Neural progenitor cell (in vitro differentiated cells): ENCODE results near the gene IRF6. TPM values are rescaled to one million over a fixed set of nuclear protein-coding genes. Genes with fewer than 3 reads are reported as not detected.

ENCODE experiments used
- DNase-seq: peaks from one replicate; pipeline ENCODE4 v3.0.0-alpha.2; 2016; ENCODE audit warnings: low spot score
- H2AFZ ChIP-seq: fragments of 200-600 bp; sonication (generic); replicated peaks from 2 replicates; pipeline ENCODE4 v1.6.1; 2016; ENCODE audit warnings: antibody characterized with exemption
- H3F3A ChIP-seq: fragments of 200-600 bp; sonication (generic); 2 replicates; pipeline ENCODE4 v1.6.1; 2016; ENCODE audit warnings: antibody characterized with exemption, low read depth
- H3K27ac ChIP-seq: fragments of 200-600 bp; sonication (generic); 2 replicates; pipeline ENCODE4 v1.5.1; 2016; ENCODE audit warnings: mild to moderate bottlenecking
- H3K27me3 ChIP-seq: fragments of 200-600 bp; sonication (generic); 2 replicates; pipeline ENCODE4 v1.6.1; 2016; ENCODE audit warnings: mild to moderate bottlenecking, moderate library complexity
- H3K36me3 ChIP-seq: fragments of 200-600 bp; sonication (generic); 2 replicates; pipeline ENCODE4 v1.5.1; 2016
- H3K4me1 ChIP-seq: fragments of 200-600 bp; sonication (generic); 2 replicates; pipeline ENCODE4 v1.6.1; 2016; ENCODE audit warnings: mixed run types
- H3K4me2 ChIP-seq: fragments of 200-600 bp; sonication (generic); 2 replicates; pipeline ENCODE4 v1.6.1; 2016
- H3K4me3 ChIP-seq: fragments of 200-600 bp; sonication (generic); 2 replicates; pipeline ENCODE4 v1.5.1; 2016
- H3K79me2 ChIP-seq: fragments of 200-600 bp; sonication (generic); 2 replicates; pipeline ENCODE4 v1.6.1; 2016; ENCODE audit warnings: low read depth
- H3K9ac ChIP-seq: fragments of 200-600 bp; sonication (generic); 2 replicates; pipeline ENCODE4 v1.6.1; 2016
- H3K9me3 ChIP-seq: fragments of 200-600 bp; sonication (generic); 2 replicates; pipeline ENCODE4 v1.5.1; 2016; ENCODE audit warnings: low read depth
- H4K20me1 ChIP-seq: fragments of 200-600 bp; sonication (generic); 2 replicates; pipeline ENCODE4 v1.6.1; 2016; ENCODE audit warnings: low read depth
- H3K27ac Mint-ChIP-seq: 3 replicates; pipeline ENCODE4 v1.8.0; 2021; ENCODE audit warnings: mixed read lengths
- H3K27me3 Mint-ChIP-seq: 2 replicates; pipeline ENCODE4 v1.8.0; 2022; ENCODE audit warnings: low read depth, mild to moderate bottlenecking, inconsistent platforms, moderate library complexity, mixed read lengths; ENCODE audit not compliant: insufficient read depth
- H3K36me3 Mint-ChIP-seq: 3 replicates; pipeline ENCODE4 v1.8.0; 2021; ENCODE audit warnings: mixed read lengths
- H3K4me1 Mint-ChIP-seq: 3 replicates; pipeline ENCODE4 v1.8.0; 2021; ENCODE audit warnings: mixed read lengths
- H3K4me3 Mint-ChIP-seq: 3 replicates; pipeline ENCODE4 v1.8.0; 2021; ENCODE audit warnings: mild to moderate bottlenecking, moderate library complexity, mixed read lengths
- H3K9me3 Mint-ChIP-seq: 3 replicates; pipeline ENCODE4 v1.8.0; 2020; ENCODE audit warnings: mixed read lengths
- CTCF ChIP-seq: fragments of 200-600 bp; sonication (generic); IDR thresholded peaks from 2 replicates; pipeline ENCODE4 v1.5.1; 2017; ENCODE audit warnings: antibody characterized with exemption, mild to moderate bottlenecking
- EZH2 ChIP-seq: fragments of 200-600 bp; sonication (generic); IDR thresholded peaks from 2 replicates; pipeline ENCODE4 v1.6.1; 2017; ENCODE audit warnings: antibody characterized with exemption, mild to moderate bottlenecking, moderate library complexity
- EZH2phosphoT487 ChIP-seq: fragments of 200-600 bp; sonication (generic); IDR thresholded peaks from 2 replicates; pipeline ENCODE4 v1.6.1; 2017; ENCODE audit warnings: antibody characterized with exemption
- total RNA-seq: library from RNA; depleted of rRNA; stranded (reverse); fragments of >200 nt; gene quantifications from 2 replicates; pipeline ENCODE4 v1.2.3, GENCODE V29; 2015; ENCODE audit warnings: low replicate concordance

IRF6 gene
- total RNA-seq, 1 donor from 2014 or later, result 3.3 TPM

- H3K36me3 Mint-ChIP-seq, result peaks cover 17% of the 10 kb centered on the region
- Histone ChIP-seq H4K20me1 (no peaks in the 10 kb centered on the region), H3K27ac (no peak overlapping the region), H2AFZ (no peak overlapping the region), H3K36me3 (peaks cover 8% of the 10 kb centered on the region), H3F3A (no peaks in the 10 kb centered on the region), H3K9me3 (no peaks in the 10 kb centered on the region), H3K9ac (no peak overlapping the region), H3K79me2 (no peaks in the 10 kb centered on the region), H3K4me3 (no peak overlapping the region), H3K27me3 (no peaks in the 10 kb centered on the region), H3K4me1 (no peaks in the 10 kb centered on the region), H3K4me2 (no peak overlapping the region)
- no peaks in the 10 kb centered on the region for H3K4me1 Mint-ChIP-seq
- no peak overlapping the region for H3K4me3 Mint-ChIP-seq
- H3K27ac Mint-ChIP-seq, result no peak overlapping the region
- no peak for DNase-seq
- no peaks in the 10 kb centered on the region for H3K9me3 Mint-ChIP-seq
- TF ChIP-seq EZH2phosphoT487 (no peak), EZH2 (no peak), CTCF (no peak)
- H3K27me3 Mint-ChIP-seq, result no peaks in the 10 kb centered on the region
Observed at GRCh38 chr1:209840611-209841010, 34.7 kb upstream of the IRF6 start.

- Histone ChIP-seq H2AFZ (no peak overlapping the region), H3K4me2 (no peak overlapping the region), H3K79me2 (no peaks in the 10 kb centered on the region), H3K9ac (no peak overlapping the region), H3K27me3 (no peaks in the 10 kb centered on the region), H3K4me3 (no peak overlapping the region), H3K9me3 (no peaks in the 10 kb centered on the region), H3F3A (no peaks in the 10 kb centered on the region), H3K27ac (no peak overlapping the region), H4K20me1 (no peaks in the 10 kb centered on the region), H3K36me3 (peaks cover 8% of the 10 kb centered on the region), H3K4me1 (no peaks in the 10 kb centered on the region)
- TF ChIP-seq EZH2 (no peak), EZH2phosphoT487 (no peak), CTCF (no peak)
- Mint-ChIP-seq H3K27ac (no peak overlapping the region), H3K27me3 (no peaks in the 10 kb centered on the region), H3K4me3 (no peak overlapping the region), H3K4me1 (no peaks in the 10 kb centered on the region), H3K36me3 (peaks cover 18% of the 10 kb centered on the region), H3K9me3 (no peaks in the 10 kb centered on the region)
- DNase-seq, result no peak
Observed at GRCh38 chr1:209839875-209840546, 34.1 kb upstream of the IRF6 start.

- H3K36me3 ChIP-seq, result peaks cover 8% of the 10 kb centered on the region
Observed at GRCh38 chr1:209838537-209838936, 32.6 kb upstream of the IRF6 start.

GRCh38 chr1:209837671-209838070, 31.7 kb upstream of the IRF6 start:
- H3K9me3 ChIP-seq, result no peaks in the 10 kb centered on the region
- no peak overlapping the region for H3K27ac Mint-ChIP-seq
- DNase-seq, result no peak
- no peaks in the 10 kb centered on the region for H3K9me3 Mint-ChIP-seq
- no peaks in the 10 kb centered on the region for H3K79me2 ChIP-seq
- H3K36me3 Mint-ChIP-seq, result peaks cover 22% of the 10 kb centered on the region
- no peak overlapping the region for H3K27ac ChIP-seq
- H3K4me2 ChIP-seq, result no peak overlapping the region
- no peak overlapping the region for H3K9ac ChIP-seq
- H3K4me1 Mint-ChIP-seq, result no peaks in the 10 kb centered on the region
- no peak overlapping the region for H2AFZ ChIP-seq
- no peaks in the 10 kb centered on the region for H3K4me1 ChIP-seq
- no peaks in the 10 kb centered on the region for H3F3A ChIP-seq
- H4K20me1 ChIP-seq, result no peaks in the 10 kb centered on the region
- no peak overlapping the region for H3K4me3 ChIP-seq
- H3K27me3 ChIP-seq, result no peaks in the 10 kb centered on the region
- H3K36me3 ChIP-seq, result peaks cover 8% of the 10 kb centered on the region
- no peak overlapping the region for H3K4me3 Mint-ChIP-seq
- TF ChIP-seq EZH2 (no peak), EZH2phosphoT487 (no peak), CTCF (no peak)
- no peaks in the 10 kb centered on the region for H3K27me3 Mint-ChIP-seq

More at GRCh38 chr1:209838537-209838936, 32.6 kb upstream of the IRF6 start:
- H2AFZ ChIP-seq, result no peak overlapping the region
- no peak overlapping the region for H3K27ac ChIP-seq
- TF ChIP-seq EZH2phosphoT487, result no peak
- Mint-ChIP-seq H3K9me3 (no peaks in the 10 kb centered on the region), H3K36me3 (peaks cover 22% of the 10 kb centered on the region), H3K4me1 (no peaks in the 10 kb centered on the region), H3K4me3 (no peak overlapping the region), H3K27me3 (no peaks in the 10 kb centered on the region), H3K27ac (no peak overlapping the region)
- no peak overlapping the region for H3K4me2 ChIP-seq
- H4K20me1 ChIP-seq, result no peaks in the 10 kb centered on the region
- H3K79me2 ChIP-seq, result no peaks in the 10 kb centered on the region
- no peaks in the 10 kb centered on the region for H3F3A ChIP-seq
- no peak for DNase-seq
- no peak overlapping the region for H3K9ac ChIP-seq
- no peaks in the 10 kb centered on the region for H3K4me1 ChIP-seq
- H3K9me3 ChIP-seq, result no peaks in the 10 kb centered on the region
- H3K4me3 ChIP-seq, result no peak overlapping the region
- no peaks in the 10 kb centered on the region for H3K27me3 ChIP-seq
